NCI-H460 (cell line): ENCODE data around the gene MAN1A2. TPM values are rescaled to one million over a fixed set of nuclear protein-coding genes. Genes with fewer than 3 reads are reported as not detected.
"Not testable (repeated sequence)": the region's sequence is repeated elsewhere in the genome, so short reads cannot be mapped to it uniquely, and the experiment has no call there.

Experiments
- DNase-seq: peaks from one replicate; pipeline ENCODE4 v3.0.0-alpha.2; 2016; ENCODE audit warnings: low read depth; ENCODE audit errors: extremely low read depth
- total RNA-seq: library from RNA; depleted of rRNA; stranded (reverse); fragments of >200 nt; shearing (Covaris generic); gene quantifications from 2 replicates; pipeline ENCODE4 v1.2.3, GENCODE V29; 2014

The MAN1A2 gene
- total RNA-seq, 1 experiment from 2014 or later = 24.3 TPM

DNA sequence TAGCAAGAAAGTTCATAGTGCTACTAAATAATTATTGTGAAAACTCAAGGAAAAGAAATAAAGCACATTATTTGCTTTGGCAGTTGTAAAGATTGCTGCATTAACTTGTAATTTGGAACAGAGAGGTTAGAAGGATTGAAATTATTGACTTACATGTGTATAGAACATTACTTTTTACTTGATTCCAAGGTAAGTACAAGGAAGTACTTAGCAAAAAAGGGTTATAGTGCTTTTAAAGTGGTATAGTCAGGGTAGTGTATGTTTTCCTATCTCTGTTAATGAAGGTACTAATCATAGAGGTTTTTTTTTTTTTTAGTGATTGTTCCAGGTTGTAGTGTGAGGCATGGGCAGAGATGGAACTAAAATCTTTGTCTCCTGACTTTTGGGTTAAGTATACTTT lies 29.4 kb downstream of the MAN1A2 start:
- no peak for DNase-seq

DNA sequence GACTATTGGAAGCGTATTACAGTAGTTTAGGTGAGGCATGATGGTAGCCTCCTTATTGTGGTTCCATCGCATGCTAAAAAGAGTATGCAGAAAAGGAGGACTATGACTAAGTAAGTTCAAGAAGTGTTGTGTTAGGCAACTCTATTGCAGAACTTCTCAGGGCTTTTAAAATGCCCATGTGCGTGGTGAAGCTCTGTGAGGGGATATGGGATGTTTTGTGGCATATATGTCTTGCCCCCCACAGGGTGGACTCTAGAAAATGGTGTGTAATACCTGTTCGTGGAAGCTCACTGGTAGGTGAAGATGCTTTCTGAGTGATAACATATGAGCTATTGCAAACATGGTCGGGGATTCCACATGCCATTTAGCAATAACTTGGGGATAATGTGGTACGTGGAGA lies 31.7 kb downstream of the MAN1A2 start:
- DNase-seq = no peak

DNA sequence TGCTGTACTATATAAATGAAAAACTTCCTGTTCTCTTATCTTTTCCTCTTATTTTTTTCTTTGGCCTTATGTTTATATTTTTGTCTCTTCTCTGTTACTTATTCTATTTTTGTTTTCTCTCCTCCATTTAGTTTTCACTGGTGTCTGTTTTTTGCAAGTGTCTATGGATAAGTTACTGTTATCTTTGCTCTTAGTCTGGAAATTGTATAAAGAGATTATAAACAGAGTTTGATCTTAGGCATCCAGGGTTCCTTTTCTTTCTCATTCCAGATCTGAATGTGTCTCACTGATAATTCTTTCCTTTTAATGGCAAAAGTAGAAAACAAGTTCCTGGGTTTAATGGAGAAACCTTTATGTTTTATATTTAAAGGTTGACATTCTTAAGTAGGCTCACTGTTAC lies 34.5 kb downstream of the MAN1A2 start:
- DNase-seq = no peak

DNA sequence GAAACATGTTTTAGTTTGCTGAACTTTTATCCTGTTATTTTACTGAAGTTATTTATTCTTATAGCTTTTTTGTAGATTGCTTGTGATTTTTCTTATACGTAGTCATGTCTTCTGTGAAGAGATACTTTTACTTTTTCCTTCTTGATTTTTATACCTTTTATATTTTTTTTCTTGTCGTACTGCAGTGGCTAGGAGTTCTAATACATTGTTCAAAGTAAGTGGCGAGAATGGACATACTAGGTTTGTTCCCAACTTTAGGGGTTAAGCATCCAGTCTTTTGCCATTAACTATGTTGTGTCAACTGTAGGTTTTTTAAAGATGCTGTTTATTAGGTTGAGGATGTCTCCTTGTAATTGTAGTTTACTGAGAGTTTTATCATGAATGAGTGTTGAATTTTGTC lies 36.3 kb downstream of the MAN1A2 start:
- DNase-seq = no peak

DNA sequence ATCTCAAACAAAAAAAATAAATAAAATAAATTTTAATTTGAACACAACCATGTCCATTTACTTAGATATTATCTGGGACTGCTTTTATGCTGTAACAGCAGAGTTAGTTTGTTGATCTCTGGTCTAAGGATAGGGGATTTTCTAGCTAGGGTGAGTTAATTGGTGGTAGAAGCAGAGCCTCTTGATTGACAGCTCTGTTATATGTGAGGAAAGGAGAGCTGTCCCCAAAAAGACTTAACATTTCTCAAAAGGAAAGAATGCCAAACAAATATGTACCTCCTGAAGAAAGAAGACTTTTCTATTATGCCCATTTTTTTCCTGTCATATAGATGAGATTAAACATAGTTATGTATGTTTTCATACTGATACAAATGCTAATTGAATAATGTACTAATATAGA lies 37.8 kb downstream of the MAN1A2 start:
- DNase-seq = no peak

DNA sequence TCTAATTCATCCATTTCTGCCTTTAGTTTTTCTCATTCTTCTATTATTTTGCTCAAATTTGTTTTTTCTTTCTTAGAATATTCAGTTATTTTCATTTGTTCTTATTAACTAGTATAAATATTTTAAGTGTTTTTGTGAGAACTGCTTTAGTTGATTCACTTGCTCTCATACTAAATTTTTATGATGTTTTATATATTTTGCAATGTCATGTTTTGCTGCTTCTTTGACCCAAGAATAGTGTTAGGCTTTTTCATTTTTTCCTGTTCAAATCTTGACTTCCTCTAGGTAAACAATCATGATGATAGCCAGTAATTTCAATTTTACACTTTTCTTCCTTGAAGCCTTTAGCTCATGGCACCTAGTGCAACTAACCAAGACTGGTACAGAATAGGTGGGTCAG lies 45.2 kb downstream of the MAN1A2 start:
- no peak for DNase-seq

DNA sequence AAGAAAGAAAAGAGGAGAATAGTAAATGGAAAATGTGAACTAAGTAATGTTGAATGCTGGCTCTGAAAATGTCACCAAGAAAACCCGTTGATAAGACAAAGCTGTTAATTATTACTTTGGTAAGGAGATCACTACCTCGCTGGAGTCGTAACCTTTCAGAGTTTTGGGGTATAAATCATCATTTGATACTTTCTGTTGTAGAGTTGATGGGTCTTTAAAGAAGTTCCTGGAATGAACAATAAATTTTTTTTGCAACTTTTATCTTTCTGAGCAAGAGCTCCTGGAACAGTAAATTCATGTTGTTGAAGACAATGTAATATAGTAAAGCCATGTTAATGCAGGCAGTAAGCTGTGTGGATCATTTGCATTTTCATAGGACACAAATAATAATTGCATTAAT lies 46.2 kb downstream of the MAN1A2 start:
- DNase-seq = no peak

DNA sequence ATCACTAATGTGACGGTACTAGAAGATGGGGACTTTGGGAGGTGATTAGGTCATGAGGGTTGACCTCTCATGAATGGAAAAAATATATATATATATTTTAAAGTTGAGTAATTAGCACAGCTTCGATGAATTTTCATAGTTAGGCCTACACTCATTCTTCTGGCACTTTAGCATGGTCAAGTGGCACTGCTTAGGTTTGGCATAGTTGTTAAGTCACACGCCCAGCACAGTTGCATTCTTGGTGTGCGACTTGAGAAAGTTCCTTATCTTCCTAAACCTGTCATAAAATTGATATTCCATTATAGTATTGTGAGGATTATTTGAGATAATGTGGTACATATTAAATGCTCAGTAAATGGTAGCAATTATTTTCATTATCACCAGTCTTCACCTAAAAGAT lies 47.7 kb downstream of the MAN1A2 start:
- DNase-seq = no peak

DNA sequence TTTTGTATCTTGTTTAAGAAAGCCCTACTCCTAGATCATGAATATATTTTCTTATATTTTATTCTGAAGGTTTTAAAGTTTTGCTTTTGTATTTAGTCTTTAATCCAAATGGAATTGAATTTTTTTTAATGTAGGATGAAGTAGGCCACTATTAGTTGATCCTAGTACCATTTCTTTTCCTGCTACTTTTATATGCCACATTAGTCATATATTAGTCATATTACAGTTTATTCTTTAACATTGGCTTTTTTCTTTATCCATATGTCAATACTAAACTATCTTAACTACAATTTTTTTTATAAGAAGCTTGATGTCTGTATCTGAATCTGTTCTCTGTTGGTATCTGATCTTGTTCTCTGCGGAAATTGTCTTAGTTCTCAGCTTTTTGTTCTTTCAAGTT lies 48.8 kb downstream of the MAN1A2 start:
- no peak for DNase-seq

DNA sequence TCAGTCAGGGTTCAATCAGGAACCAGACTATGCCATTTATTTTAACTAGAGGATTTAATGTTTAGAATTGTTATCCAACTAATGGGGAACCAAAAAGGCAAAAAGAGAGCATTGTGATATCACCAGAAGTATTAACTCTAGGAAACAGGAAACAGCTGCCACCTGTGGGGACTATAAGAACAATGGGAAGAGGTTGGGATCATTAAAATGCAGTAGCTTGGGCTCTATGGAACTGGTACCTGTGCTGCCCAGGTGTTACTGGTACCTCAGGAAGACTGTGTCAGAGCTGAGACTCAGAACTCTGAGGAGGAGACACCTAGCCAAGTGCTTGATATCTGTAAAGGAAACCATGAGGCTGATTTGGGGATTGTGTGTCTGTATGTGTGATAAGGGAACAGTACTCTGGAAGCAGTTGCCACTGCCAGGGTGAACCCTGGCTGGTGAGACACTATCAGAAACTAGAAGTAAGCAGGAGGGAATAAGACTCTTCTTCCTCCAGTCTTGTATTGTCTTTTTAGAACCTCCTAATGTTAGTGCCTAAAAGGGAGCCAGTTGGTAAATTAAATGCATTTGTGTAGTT lies 49.4 kb downstream of the MAN1A2 start:
- no peak for DNase-seq

DNA sequence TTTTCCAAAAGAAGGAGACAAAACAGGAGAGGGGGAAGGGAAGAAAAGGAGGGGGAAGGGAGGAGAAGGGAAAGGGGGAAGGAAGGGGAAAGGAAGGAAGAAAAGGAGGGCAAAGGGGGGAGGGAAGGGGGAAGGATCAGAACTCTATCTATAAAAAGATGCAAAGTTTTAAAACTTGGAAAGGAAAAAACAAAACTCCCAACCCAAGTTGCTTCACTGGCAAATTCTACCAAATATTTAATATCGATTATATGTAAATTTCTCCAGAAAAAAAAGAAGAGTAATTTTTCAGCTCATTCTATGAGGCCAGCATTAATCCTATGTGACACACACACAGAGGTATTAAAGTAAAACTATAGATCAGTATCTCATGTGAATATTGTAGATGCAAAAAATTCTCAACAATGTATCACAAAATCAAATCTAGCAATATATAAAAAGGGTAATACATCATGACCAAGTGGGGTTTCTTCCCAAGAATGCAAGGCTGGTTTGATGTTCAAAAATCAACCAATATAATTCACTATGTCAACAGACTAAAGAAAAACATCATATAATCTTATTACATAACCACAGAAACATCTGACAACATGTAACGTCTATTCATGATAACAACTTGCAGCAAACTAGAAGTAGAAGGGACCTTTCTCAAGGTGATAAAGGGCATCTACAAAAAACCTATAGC lies 57.9 kb downstream of the MAN1A2 start:
- DNase-seq = no peak

DNA sequence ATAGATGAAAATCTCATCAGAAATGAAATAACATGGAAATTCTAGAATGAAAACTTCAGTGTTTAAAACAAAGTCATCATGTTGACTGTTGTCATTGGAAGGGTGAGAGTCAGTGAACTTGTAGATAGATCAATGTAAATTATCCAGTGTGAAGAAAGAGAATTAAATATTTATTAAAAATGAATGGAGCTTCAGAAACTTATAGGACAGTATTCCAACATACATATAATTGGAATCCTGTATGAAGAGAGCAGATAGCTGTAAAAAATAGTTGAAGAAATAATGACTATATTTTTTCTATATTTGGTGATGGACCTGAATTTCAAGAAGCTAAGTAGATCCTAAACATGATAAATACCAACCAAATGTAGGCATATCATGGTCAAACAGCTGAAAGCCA lies 60.0 kb downstream of the MAN1A2 start:
- DNase-seq = no peak

DNA sequence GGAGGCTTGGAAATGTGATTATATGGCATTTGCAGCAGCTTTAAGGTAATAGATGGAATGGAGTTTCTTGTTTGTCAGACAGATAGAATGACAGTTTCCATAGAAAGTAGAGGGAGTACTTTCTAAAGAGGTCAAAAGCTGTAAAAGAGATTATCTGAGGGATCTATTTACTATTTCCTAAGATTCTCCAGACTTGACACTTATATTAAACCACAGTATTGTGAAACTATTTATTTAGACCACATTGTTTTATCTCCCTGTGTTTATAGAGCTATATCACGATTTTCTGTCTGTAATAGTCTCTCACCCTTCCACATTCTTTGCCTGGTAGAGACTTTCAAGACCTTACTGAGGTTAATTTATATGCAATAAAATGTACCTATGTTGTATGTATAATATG lies 66.7 kb downstream of the MAN1A2 start:
- no peak for DNase-seq

DNA sequence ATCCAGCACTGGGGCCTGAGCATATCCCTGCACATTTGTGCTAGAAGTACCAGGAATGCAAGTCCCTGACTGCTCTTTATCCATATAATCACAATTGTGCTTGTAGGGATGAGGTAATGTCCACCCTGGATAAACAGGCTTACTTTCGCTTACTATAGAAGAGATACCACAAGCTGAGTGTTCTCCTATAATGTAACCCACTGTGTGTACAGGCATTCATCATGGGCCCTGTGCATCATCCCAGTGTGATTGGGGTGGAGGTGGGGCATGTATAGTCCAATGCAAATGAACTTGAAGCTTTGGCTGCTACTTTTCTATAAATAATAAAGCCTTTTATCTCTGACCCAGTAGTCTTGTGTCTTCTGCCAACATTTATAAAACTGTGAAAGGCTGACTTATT lies 69.3 kb downstream of the MAN1A2 start:
- DNase-seq = no peak

DNA sequence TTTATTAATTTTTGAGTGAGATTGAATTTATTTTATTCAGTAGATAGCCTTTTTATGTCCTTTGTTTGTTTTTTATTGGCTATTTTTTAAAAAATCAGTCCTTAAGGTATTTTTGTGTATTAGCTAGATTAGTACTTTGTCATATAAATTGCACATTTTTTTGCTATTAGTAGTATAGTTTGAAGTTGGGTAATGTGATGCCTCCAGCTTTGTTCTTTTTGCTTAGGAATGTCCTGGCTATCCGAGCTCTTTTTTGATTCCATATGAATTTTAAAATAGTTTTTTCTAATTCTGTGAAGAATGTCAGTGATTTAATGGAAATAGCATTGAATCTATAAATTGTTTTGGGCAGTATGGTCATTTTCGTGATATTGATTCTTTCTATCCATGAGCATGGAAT lies 80.4 kb downstream of the MAN1A2 start:
- DNase-seq = no peak

DNA sequence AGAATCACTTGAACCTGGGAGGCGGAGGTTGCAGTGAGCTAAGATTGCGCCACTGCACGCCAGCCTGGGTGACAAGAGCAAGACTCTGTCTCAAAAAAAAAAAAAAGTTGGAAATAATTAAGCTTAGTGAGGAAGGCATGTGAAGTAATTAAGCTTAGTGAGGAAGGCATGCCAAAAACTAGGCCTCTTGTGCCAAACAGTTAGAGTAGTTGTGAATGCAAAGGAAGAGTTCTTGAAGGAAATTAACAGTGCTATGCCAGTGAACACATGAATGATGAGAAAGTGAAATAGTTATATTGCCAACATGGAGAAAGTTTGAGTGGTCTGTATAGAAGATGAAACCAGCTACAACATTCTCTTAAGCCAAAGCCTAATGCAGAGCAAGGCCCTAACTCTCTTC lies 85.0 kb downstream of the MAN1A2 start:
- DNase-seq = no peak

DNA sequence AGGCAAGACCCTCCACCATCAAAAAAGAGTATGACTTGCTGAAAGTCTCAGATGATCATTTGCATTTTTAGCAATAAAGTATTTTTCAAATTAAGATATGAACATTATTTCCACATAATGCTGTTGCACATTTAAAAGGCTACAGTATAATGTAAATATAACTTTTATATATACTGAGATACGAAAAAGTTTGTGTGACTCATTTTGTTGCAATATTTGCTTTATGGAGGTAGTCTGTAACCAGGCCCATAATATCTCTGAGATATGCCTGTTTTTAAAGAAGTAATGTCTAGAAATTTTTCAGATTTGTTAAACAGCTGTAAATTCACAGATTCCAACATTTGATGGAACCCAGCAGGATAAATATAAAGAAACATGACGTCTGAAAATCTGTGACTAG lies 86.7 kb downstream of the MAN1A2 start:
- no peak for DNase-seq

DNA sequence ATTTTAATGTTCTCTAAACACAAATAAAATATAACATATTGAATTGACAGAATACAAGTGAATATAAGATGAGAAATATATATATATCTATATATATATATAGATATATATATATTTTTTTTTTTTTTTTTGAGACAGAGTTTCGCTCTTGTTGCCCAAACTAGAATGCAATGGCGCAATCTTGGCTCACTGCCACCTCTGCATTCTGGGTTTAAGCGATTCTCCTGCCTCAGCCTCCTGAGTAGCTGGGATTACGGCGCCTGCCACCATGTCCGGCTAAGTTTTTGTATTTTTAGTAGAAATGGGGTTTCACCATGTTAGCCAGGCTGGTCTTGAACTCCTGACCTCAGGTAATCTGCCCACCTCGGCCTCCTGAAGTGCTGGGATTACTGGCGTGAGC lies 91.2 kb downstream of the MAN1A2 start:
- DNase-seq = not testable (repeated sequence)

DNA sequence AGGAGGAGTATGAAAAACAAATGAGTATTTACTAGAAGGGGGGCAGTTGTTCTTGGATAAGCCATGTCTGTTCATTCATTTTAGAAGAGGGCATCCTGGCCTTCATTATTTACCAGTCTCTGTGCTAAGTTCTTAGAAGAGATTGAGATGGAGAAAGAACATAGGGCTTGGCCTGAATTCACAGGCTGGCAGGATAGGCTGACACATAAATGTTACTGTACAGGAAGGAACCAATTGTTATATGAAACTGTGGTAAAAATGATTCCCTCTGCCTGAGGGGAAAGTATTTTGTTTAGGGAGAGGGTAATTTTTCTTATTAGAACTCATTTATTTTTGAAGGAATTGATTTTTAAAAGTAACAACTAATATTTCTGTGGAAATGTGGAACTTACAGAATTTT lies 99.5 kb downstream of the MAN1A2 start:
- DNase-seq = no peak

DNA sequence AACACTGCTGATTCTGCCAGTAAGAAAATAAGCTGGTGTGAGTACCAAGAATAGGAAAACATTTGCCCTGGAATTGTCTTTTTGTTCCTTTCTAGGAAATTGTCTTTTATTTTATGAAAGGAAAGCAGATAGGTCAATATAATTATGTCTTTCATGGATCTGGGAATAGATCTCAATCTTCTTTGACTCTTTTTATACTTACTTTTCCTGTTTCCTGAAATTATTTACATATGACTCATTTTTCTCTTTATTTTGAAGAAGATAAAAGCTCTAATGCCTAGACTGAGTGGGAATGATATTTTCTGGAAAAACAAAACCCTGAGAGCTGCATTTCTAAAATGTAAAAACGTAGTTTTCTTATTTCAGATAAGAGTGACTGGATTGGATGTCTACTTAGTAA lies 100.1 kb downstream of the MAN1A2 start:
- DNase-seq = no peak

DNA sequence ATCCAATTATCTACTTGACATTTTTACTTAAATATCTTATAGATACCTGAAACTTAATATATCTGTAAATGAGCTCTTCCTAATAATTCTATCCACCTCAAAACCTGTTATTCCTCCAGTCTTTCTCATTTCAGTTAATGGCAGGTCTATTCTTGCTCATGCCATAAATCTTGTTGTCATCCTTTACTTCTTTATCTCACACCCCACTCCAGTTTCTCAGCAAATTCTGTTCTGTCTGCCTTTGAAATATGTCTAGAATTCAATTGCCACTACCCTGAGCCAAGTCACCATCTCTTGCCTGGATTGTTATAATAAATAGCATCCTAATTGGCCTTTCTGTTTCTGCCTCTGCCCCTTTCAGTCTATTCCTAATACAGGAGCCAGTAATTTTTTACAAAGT lies 105.8 kb downstream of the MAN1A2 start:
- DNase-seq = no peak

DNA sequence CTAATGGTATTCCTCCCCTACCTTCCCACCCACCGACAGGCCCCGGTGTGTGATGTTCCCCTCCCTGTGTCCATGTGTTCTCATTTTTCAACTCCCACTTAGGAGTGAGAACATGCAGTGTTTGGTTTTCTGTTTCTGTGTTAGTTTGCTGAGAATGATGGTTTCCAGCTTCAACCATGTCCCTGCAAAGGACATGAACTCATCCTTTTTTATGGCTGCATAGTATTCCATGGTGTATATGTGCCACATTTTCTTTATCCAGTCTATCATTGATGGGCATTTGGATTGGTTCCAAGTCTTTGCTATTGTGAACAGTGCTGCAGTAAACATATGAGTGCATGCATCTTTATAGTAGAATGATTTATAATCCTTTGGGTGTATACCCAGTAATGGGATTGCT lies 108.2 kb downstream of the MAN1A2 start:
- not testable (repeated sequence) for DNase-seq

DNA sequence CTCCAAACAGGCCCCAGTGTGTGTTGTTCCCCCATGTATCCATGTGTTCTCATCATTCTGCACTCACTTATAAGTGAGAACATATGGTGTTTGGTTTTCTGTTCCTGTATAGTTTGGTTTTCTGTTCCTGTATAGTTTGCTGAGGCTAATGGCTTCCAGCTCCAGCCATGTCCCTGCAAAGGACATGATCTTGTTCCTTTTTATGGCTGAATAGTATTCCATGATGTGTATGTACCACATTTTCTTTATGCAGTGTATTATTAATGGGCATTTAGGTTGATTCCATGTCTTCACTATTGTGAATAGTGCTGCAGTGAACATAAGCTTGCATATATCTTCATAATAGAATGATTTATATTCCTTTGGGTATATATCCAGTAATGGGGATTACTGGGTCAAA lies 111.8 kb downstream of the MAN1A2 start:
- no peak for DNase-seq
